Heart right ventricle (tissue), 16 donors: ENCODE data around the gene COL18A1. TPM values are rescaled to one million over a fixed set of nuclear protein-coding genes. Genes with fewer than 3 reads are reported as not detected.
"Not testable (repeated sequence)": the region's sequence is repeated elsewhere in the genome, so short reads cannot be mapped to it uniquely, and the experiment has no call there.

Source experiments
- ATAC-seq, 8 donors: fragments of 200-7000 bp; cut with Tn5 transposase; one replicate each; pipeline ENCODE4 v1.9.1; 2020; ENCODE audit warnings: mild to moderate bottlenecking in 8 of 8, moderate library complexity in 8 of 8, moderate number of reproducible peaks in 1 of 8
- DNase-seq, 2 donors: peaks; one replicate each; pipeline ENCODE4 v3.0.0-alpha.2; 2020
- H3K27ac ChIP-seq, 10 donors: fragments of 200-600 bp; sonication (generic) in 2 of 10; one replicate each; pipeline versions ENCODE4 v1.5.0 to v1.8.0; 2020 to 2022; ENCODE audit warnings: mild to moderate bottlenecking in 3 of 10
- H3K27me3 ChIP-seq, 7 donors: fragments of 200-600 bp; one replicate each; pipeline ENCODE4 v1.8.0; 2021 to 2022; ENCODE audit warnings: mild to moderate bottlenecking in 2 of 7
- H3K36me3 ChIP-seq, 9 donors: fragments of 200-600 bp; sonication (generic) in 1 of 9; one replicate each; pipeline versions ENCODE4 v1.5.0 to v1.8.0; 2020 to 2022; ENCODE audit warnings: mild to moderate bottlenecking in 2 of 9
- H3K4me1 ChIP-seq, 9 donors: fragments of 200-600 bp; sonication (generic) in 1 of 9; one replicate each; pipeline versions ENCODE4 v1.5.0 to v1.8.0; 2020 to 2022; ENCODE audit warnings: mild to moderate bottlenecking in 4 of 9
- H3K4me3 ChIP-seq, 10 donors: fragments of 200-600 bp; sonication (generic) in 2 of 10; one replicate each; pipeline versions ENCODE4 v1.5.0 to v1.8.0; 2020 to 2022; ENCODE audit warnings: mild to moderate bottlenecking in 7 of 10, moderate library complexity in 2 of 10
- H3K9me3 ChIP-seq, 11 donors: fragments of 200-600 bp in 10 of 11; sonication (generic) in 2 of 11; one replicate each; pipeline versions ENCODE4 v1.5.0 to v1.8.0; 2013 to 2022; ENCODE audit warnings: mild to moderate bottlenecking in 2 of 11, control low read depth in 1 of 11, moderate library complexity in 1 of 11
- CTCF ChIP-seq, 9 donors: fragments of 200-600 bp; sonication (generic) in 2 of 9; IDR thresholded peaks; one replicate each; pipeline versions ENCODE4 v1.5.0 to v1.8.0; 2021 to 2022; ENCODE audit warnings: antibody characterized with exemption in 9 of 9, mild to moderate bottlenecking in 5 of 9, moderate library complexity in 1 of 9
- WGBS, 2 donors: extraction: QIAGEN DNeasy Blood & Tissue Kit; methylation state at CpG; one replicate each; pipeline ENCODE4 v1.1.7; 2013; ENCODE audit warnings: inconsistent platforms in 1 of 2; 5-methylcytosine and 5-hydroxymethylcytosine counted together
- intact Hi-C, 10 donors: fragments of 100-400 bp; cut with DNase I; formaldehyde crosslinking; loops; one replicate each; pipeline versions ENCODE4 v1.11.1 to v1.14.2; 2022
- polyA plus RNA-seq, 2 donors: library from polyadenylated mRNA; stranded (reverse); fragments of 200-250 nt; gene quantifications; one replicate each; pipeline ENCODE4 v1.2.3, GENCODE V29; 2013
- total RNA-seq, 10 donors: library from RNA; stranded (reverse); fragmentation: NEBNext Ultra II Directional in 3 of 10; extraction: Animal tissue kit (Norgen Biotek cat#: 25700) in 3 of 10; gene quantifications; one replicate each; pipeline versions ENCODE4 v1.2.1 to v1.2.4, GENCODE V29; 2021 to 2023
- donor health status: Arrhythmogenic right ventricular cardiomyopathy.
- donor health status: ischemic (EF 13 %, LVEDD 7.1; RV severe dilation, severe dysfunction).
- donor health status: healthy with polysubstance abuse.
- donor health status: DM: no; HTN: yes; CAD: no.
- donor health status: DM: no; HTN: no; CAD: no.
- donor health status: ischemic (EF 25% LVEDD 6.9; RV normal size, moderate dysfunction).
- donor health status: ischemic (EF 25% LVEDD 5.7; RV mildly dilated, moderate dysfunction).
- donor health status: healthy.
- donor health status: DM: yes; HTN: yes; CAD: no.
- donor health status: Ischemic cardiomyopathy.
- donor health status: ischemic (EF 35%, LVEDD 5.7; RV mildly dilated, moderate dysfunction).
- donor health status: nonischemic (EF 11% LVEDD 7.7; RV severe dilation, severe dysfunction).
- donor health status: DM: yes; HTN: yes; CAD: no.
- donor health status: PGD.
- donor health status: ischemic (EF 29% LVEDD 5.4; RV normal size, mild dysfunction).
- donor health status: nonischemic (EF 23%, LVEDD 6.1; RV moderate dilation, normal function).

COL18A1 gene
- total and polyA plus RNA-seq, 12 donors, result 33.7 to 87.1 (median 52.6) TPM

- intact Hi-C loops, result loop anchor here in 2 of 10 donors (5.0 kb wide), 2 partner anchors 60 to 65 kb away; no protein-coding TSS in a partner anchor
- H3K36me3 ChIP-seq, result no peaks in the 10 kb centered on the region
- 93 to 95% methylated on average over 15 of the region's 15 CpGs for WGBS, 2 donors
- H3K4me3 ChIP-seq, result no peak overlapping the region
- H3K27ac ChIP-seq, result peak overlapping the region in 2 of 10 donors; percentile 93 to 96
- TF ChIP-seq CTCF (IDR thresholded peaks at IDR 0.05), result no peak
- peak in 1 of 2 donors; percentile 6 for DNase-seq
- H3K4me1 ChIP-seq, result peaks cover 31 to 83% (median 53%) of the 10 kb centered on the region in 9 donors
- H3K9me3 ChIP-seq, result no peaks in the 10 kb centered on the region
- no peak for ATAC-seq
- H3K27me3 ChIP-seq, result no peaks in the 10 kb centered on the region
Measured at GRCh38 chr21:45362077-45362747, 42.8 kb upstream of the COL18A1 start.

DNA sequence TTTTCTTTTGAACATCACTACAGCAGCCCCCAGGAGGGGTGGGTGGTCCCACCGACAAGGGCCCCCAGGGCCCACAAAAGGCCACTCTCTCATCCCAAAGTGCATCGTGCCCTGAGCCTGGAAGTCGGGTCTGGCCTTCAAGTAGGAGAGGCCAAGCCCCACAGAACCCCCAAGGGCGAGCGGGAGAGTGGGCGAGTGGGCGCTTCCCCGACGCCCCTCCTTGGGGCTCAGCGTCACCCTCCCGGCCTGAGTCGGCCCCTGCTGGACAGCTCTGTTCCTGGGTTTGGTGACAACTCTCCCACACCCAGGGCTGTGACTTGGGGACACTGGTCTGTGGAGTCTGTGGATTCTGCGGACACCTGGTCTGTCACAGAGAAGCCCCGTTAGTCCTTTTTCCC lies 42.2 kb upstream of the COL18A1 start:
- intact Hi-C loops, result loop anchor here in 2 of 10 donors (5.0 kb wide), 2 partner anchors 60 to 65 kb away; no protein-coding TSS in a partner anchor

GRCh38 chr21:45363272-45363671 lies 41.7 kb upstream of the COL18A1 start:
- 91 to 96% methylated on average over 19 of the region's 19 CpGs for WGBS, 2 donors
- intact Hi-C loops, result loop anchor here in 2 of 10 donors (5.0 kb wide), 2 partner anchors 61 to 66 kb away; no protein-coding TSS in a partner anchor
- peak in 1 of 2 donors; percentile 9 for DNase-seq
- H3K4me3 ChIP-seq, H3K27me3 ChIP-seq, ATAC-seq, H3K9me3 ChIP-seq, H3K36me3 ChIP-seq: not testable (repeated sequence)
- peaks cover 22 to 80% (median 48%) of the 10 kb centered on the region in 9 donors for H3K4me1 ChIP-seq
- H3K27ac ChIP-seq, result peak overlapping the region; percentile 79 to 99 (median 94)

More for the DNA sequence above, 42.2 kb upstream of the COL18A1 start:
- Histone ChIP-seq H3K9me3 (no peaks in the 10 kb centered on the region), H3K36me3 (no peaks in the 10 kb centered on the region), H3K27me3 (no peaks in the 10 kb centered on the region), H3K4me3 (no peak overlapping the region), H3K27ac (peak overlapping the region in 7 of 10 donors; percentile 11 to 99 (median 95)), H3K4me1 (peaks cover 27 to 83% (median 53%) of the 10 kb centered on the region in 9 donors)
- DNase-seq, result peak in 1 of 2 donors; percentile 15
- TF ChIP-seq CTCF (IDR thresholded peaks at IDR 0.05), result no peak
- 93 to 94% methylated on average over 14 of the region's 14 CpGs for WGBS, 2 donors
- ATAC-seq, result no peak

- ATAC-seq, result peak; percentile 80 to 92 (median 88)
- Histone ChIP-seq H3K4me1 (peaks cover 19 to 73% (median 48%) of the 10 kb centered on the region in 9 donors), H3K4me3 (peak overlapping the region in 4 of 10 donors; percentile 12 to 24 (median 18)), H3K27me3 (no peaks in the 10 kb centered on the region), H3K36me3 (no peaks in the 10 kb centered on the region), H3K9me3 (no peaks in the 10 kb centered on the region), H3K27ac (peak overlapping the region; percentile 85 to 99 (median 95))
- intact Hi-C loops, result loop anchor here in 4 of 10 donors (1.0 to 5.0 kb wide), 5 partner anchors 45 to 67 kb away; no protein-coding TSS in a partner anchor
- TF ChIP-seq CTCF (IDR thresholded peaks at IDR 0.05), result no peak
- peak; percentile 83 to 93 for DNase-seq
- 38 to 49% methylated on average over 19 of the region's 19 CpGs for WGBS, 2 donors
Measured at GRCh38 chr21:45363921-45364467, 41.0 kb upstream of the COL18A1 start.
